Umbilical cord (tissue), 2 donors: ENCODE measurements around the gene GRID2. TPM values are rescaled to one million over a fixed set of nuclear protein-coding genes. Genes with fewer than 3 reads are reported as not detected.

Experiments used
- DNase-seq: peaks from one replicate; pipeline ENCODE4 v3.0.0-alpha.2; 2015; ENCODE audit warnings: low spot score
- total RNA-seq: library from RNA; depleted of rRNA; stranded (reverse); fragments of >200 nt; gene quantifications from one replicate; pipeline ENCODE4 v1.2.3, GENCODE V29; 2014; ENCODE audit warnings: low replicate concordance; ENCODE audit not compliant: insufficient read depth

GRID2 gene
- total RNA-seq, 1 donor from 2014 or later = 7.9 TPM

- DNase-seq = peak; percentile 38
Observed at GRCh38 chr4:93747220-93747619, 1443.5 kb downstream of the GRID2 start.

GRCh38 chr4:93748373-93749291, 1444.9 kb downstream of the GRID2 start:
- no peak for DNase-seq

- no peak for DNase-seq
Observed at GRCh38 chr4:93749292-93749761, 1445.6 kb downstream of the GRID2 start.

GRCh38 chr4:93751411-93751810, 1447.6 kb downstream of the GRID2 start:
- DNase-seq = no peak

- no peak for DNase-seq
Observed at GRCh38 chr4:93756101-93756500, 1452.3 kb downstream of the GRID2 start.

GRCh38 chr4:93759506-93759905, 1455.7 kb downstream of the GRID2 start:
- no peak for DNase-seq

- no peak for DNase-seq
Observed at GRCh38 chr4:93760284-93760683, 1456.5 kb downstream of the GRID2 start.

GRCh38 chr4:93761286-93761685, 1457.5 kb downstream of the GRID2 start:
- no peak for DNase-seq

- peak; percentile 65 for DNase-seq
Observed at GRCh38 chr4:93764639-93765246, 1461.0 kb downstream of the GRID2 start.

GRCh38 chr4:93767917-93768316, 1464.2 kb downstream of the GRID2 start:
- DNase-seq = no peak

- no peak for DNase-seq
Observed at GRCh38 chr4:93770201-93770600, 1466.4 kb downstream of the GRID2 start.

GRCh38 chr4:93771640-93772411, 1468.1 kb downstream of the GRID2 start:
- DNase-seq = no peak

- DNase-seq = no peak
Observed at GRCh38 chr4:93772858-93773257, 1469.1 kb downstream of the GRID2 start.

GRCh38 chr4:93775551-93775950, 1471.8 kb downstream of the GRID2 start:
- DNase-seq = no peak

- DNase-seq = no peak
Observed at GRCh38 chr4:93776386-93777080, 1472.8 kb downstream of the GRID2 start.

GRCh38 chr4:93777081-93777460, 1473.3 kb downstream of the GRID2 start:
- no peak for DNase-seq

- DNase-seq = no peak
Observed at GRCh38 chr4:93779228-93779627, 1475.5 kb downstream of the GRID2 start.

GRCh38 chr4:93780080-93780479, 1476.3 kb downstream of the GRID2 start:
- DNase-seq = no peak

GRCh38 chr4:93781198-93781597, 1477.4 kb downstream of the GRID2 start:
- DNase-seq = no peak

- DNase-seq = no peak
Observed at GRCh38 chr4:93786149-93786548, 1482.4 kb downstream of the GRID2 start.

GRCh38 chr4:93788712-93789111, 1484.9 kb downstream of the GRID2 start:
- DNase-seq = peak; percentile 23
